HL-60 (cell line): ENCODE measurements around the gene AFAP1L1.

Experiments
- CTCF ChIP-seq: IDR thresholded peaks from one replicate; pipeline ENCODE4 v1.5.1; 2011; ENCODE audit warnings: low read length, control low read depth, inconsistent platforms; ENCODE audit not compliant: insufficient read depth
- GABPA ChIP-seq: IDR thresholded peaks from 2 replicates; pipeline ENCODE4 v1.6.1; 2012; ENCODE audit warnings: low read depth
- POLR2AphosphoS5 ChIP-seq: IDR thresholded peaks from 2 replicates; pipeline ENCODE4 v1.6.1; 2012; ENCODE audit warnings: low read depth
- SPI1 ChIP-seq: IDR thresholded peaks from 2 replicates; pipeline ENCODE4 v1.6.1; 2012; ENCODE audit warnings: low read depth, mild to moderate bottlenecking, borderline replicate concordance
- TF ChIP-seq, protein P1 (sequence below): IDR thresholded peaks from 2 replicates; pipeline ENCODE4 v1.6.1; 2012; ENCODE audit warnings: low read depth; ENCODE audit not compliant: insufficient replicate concordance

DNA sequence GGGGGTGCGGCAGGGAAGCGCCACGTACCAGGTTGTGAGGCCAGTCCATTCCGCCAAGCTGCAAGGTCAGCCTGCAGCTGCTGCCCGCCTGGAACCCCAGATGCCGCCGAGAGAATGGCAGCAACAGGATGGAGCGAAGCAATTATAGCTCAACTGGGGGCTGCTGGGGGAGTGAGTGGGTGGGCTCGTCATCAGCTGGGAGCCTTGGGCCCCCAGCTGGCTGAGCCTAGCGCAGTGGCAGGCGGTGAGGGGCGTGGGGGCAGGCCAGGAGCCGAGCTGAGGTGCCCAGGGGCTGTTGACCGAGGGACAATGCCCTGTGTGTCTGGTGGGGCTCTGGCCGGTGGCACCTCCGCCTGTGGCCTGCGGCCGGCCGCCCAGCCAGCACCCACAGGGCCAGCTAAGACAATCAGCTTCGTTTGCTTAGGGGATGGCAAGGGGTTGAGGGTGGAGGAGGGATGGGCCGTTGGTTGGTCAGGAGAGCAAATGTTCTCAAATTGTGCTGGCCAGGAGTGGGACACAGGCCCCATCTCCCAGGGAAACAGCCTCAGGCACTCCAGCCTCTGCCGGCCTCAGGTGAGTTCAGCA lies 107.6 kb downstream of the AFAP1L1 start, which contains the start of gene IL17B:
- TF ChIP-seq CTCF, result no peak
- no peak for TF ChIP-seq POLR2AphosphoS5
- TF ChIP-seq, protein P1, sequence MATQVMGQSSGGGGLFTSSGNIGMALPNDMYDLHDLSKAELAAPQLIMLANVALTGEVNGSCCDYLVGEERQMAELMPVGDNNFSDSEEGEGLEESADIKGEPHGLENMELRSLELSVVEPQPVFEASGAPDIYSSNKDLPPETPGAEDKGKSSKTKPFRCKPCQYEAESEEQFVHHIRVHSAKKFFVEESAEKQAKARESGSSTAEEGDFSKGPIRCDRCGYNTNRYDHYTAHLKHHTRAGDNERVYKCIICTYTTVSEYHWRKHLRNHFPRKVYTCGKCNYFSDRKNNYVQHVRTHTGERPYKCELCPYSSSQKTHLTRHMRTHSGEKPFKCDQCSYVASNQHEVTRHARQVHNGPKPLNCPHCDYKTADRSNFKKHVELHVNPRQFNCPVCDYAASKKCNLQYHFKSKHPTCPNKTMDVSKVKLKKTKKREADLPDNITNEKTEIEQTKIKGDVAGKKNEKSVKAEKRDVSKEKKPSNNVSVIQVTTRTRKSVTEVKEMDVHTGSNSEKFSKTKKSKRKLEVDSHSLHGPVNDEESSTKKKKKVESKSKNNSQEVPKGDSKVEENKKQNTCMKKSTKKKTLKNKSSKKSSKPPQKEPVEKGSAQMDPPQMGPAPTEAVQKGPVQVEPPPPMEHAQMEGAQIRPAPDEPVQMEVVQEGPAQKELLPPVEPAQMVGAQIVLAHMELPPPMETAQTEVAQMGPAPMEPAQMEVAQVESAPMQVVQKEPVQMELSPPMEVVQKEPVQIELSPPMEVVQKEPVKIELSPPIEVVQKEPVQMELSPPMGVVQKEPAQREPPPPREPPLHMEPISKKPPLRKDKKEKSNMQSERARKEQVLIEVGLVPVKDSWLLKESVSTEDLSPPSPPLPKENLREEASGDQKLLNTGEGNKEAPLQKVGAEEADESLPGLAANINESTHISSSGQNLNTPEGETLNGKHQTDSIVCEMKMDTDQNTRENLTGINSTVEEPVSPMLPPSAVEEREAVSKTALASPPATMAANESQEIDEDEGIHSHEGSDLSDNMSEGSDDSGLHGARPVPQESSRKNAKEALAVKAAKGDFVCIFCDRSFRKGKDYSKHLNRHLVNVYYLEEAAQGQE, result no peak
- no peak for TF ChIP-seq SPI1
- no peak for TF ChIP-seq GABPA
